ENCODE results near the gene RAPGEFL1. TPM values are rescaled to one million over a fixed set of nuclear protein-coding genes. Genes with fewer than 3 reads are reported as not detected.

RAPGEFL1 gene
- total RNA-seq, 1 experiment from 2014 or later: 23.6 TPM

- no peak overlapping the region for H3K27ac Mint-ChIP-seq
- Histone ChIP-seq H3K4me1 (ENCODE audit: insufficient read depth, low read length) (no peaks in the 10 kb centered on the region), H4K5ac (ENCODE audit: insufficient read length, low read depth, low read length) (no peak overlapping the region), H2BK15ac (ENCODE audit: low read depth, low read length) (no peak overlapping the region), H2AK5ac (ENCODE audit: insufficient read length, low read length) (no peak overlapping the region), H3K27ac (ENCODE audit: insufficient read length, low read depth, low read length) (no peak overlapping the region), H4K91ac (ENCODE audit: insufficient read length, low read depth, low read length) (no peak overlapping the region), H2BK120ac (ENCODE audit: low read depth, low read length, poor library complexity, severe bottlenecking) (no peak overlapping the region), H3K18ac (ENCODE audit: insufficient read length, low read depth, low read length) (no peak overlapping the region), H3K27me3 (ENCODE audit: insufficient read depth, low read length) (no peaks in the 10 kb centered on the region), H3K23ac (ENCODE audit: insufficient read length, low read depth, low read length) (no peak overlapping the region), H3K14ac (ENCODE audit: insufficient read depth, low read length) (no peak overlapping the region), H3K79me2 (ENCODE audit: insufficient read depth, low read length) (no peaks in the 10 kb centered on the region), H2BK12ac (ENCODE audit: insufficient read length, low read depth, low read length) (no peak overlapping the region), H3K23me2 (ENCODE audit: insufficient read length, low read depth, low read length, poor library complexity, severe bottlenecking) (no peaks in the 10 kb centered on the region), H3K9ac (ENCODE audit: extremely low read depth, insufficient read length, low read length) (no peak overlapping the region), H3K9me3 (ENCODE audit: control insufficient read depth, low read depth, low read length) (no peaks in the 10 kb centered on the region), H4K8ac (replicated peaks; ENCODE audit: insufficient read length, low read depth, low read length) (no peak overlapping the region), H3K4me2 (ENCODE audit: insufficient read depth, insufficient read length, low read length) (no peak overlapping the region), H2BK20ac (ENCODE audit: low read depth, low read length, poor library complexity, severe bottlenecking) (no peak overlapping the region), H2BK5ac (ENCODE audit: insufficient read length, low read length) (no peak overlapping the region), H3K4ac (ENCODE audit: low read depth, low read length) (no peak overlapping the region), H4K20me1 (ENCODE audit: control insufficient read depth, insufficient read depth, insufficient read length) (no peaks in the 10 kb centered on the region), H2AFZ (ENCODE audit: low read length) (no peak overlapping the region), H3T11ph (ENCODE audit: low read length) (no peak overlapping the region), H3K56ac (ENCODE audit: insufficient read length, low read depth, low read length) (no peak overlapping the region), H3K79me1 (ENCODE audit: insufficient read depth, low read depth, low read length, poor library complexity, severe bottlenecking) (no peaks in the 10 kb centered on the region)
- WGBS (ENCODE audit: extremely low coverage, insufficient read length, low lambda C conversion rate): no CpG with 5 or more reads among the region's 2 CpGs
- no peaks in the 10 kb centered on the region for H3K27me3 Mint-ChIP-seq (ENCODE audit: low read depth)
- peaks cover 5 to 6% of the 10 kb centered on the region in 2 experiments for H3K4me1 Mint-ChIP-seq
- H3K4me3 Mint-ChIP-seq: no peak overlapping the region
- H3K9me3 Mint-ChIP-seq: no peaks in the 10 kb centered on the region
- no peak for DNase-seq
- TF ChIP-seq, protein P1, sequence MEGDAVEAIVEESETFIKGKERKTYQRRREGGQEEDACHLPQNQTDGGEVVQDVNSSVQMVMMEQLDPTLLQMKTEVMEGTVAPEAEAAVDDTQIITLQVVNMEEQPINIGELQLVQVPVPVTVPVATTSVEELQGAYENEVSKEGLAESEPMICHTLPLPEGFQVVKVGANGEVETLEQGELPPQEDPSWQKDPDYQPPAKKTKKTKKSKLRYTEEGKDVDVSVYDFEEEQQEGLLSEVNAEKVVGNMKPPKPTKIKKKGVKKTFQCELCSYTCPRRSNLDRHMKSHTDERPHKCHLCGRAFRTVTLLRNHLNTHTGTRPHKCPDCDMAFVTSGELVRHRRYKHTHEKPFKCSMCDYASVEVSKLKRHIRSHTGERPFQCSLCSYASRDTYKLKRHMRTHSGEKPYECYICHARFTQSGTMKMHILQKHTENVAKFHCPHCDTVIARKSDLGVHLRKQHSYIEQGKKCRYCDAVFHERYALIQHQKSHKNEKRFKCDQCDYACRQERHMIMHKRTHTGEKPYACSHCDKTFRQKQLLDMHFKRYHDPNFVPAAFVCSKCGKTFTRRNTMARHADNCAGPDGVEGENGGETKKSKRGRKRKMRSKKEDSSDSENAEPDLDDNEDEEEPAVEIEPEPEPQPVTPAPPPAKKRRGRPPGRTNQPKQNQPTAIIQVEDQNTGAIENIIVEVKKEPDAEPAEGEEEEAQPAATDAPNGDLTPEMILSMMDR (conservative IDR thresholded peaks at IDR 0.05): no peak
- peaks cover 50 to 92% (median 89%) of the 10 kb centered on the region in 3 experiments; a peak in 6 of 7 replicates for H3K36me3 Mint-ChIP-seq (ENCODE audit: insufficient read depth in 1 of 3, low read depth in 3 of 3)
Measured at GRCh38 chr17:40170325-40170724, 6.9 kb upstream of the RAPGEFL1 start.

Data from H9 (cell line).